Effector memory CD4-positive, alpha-beta T cell (primary cell): ENCODE measurements around the gene TTC32.
"Not testable (repeated sequence)": the region's sequence is repeated elsewhere in the genome, so short reads cannot be mapped to it uniquely, and the experiment has no call there.

ENCODE experiments used
- DNase-seq, 3 donors: peaks; one replicate each; pipeline ENCODE4 v3.0.0-alpha.2; 2020
- H3K27ac ChIP-seq: 2 replicates; pipeline ENCODE4 v1.7.0; 2013; ENCODE audit warnings: mild to moderate bottlenecking, low read length, moderate library complexity; ENCODE audit not compliant: insufficient read depth, poor library complexity, severe bottlenecking
- H3K27me3 ChIP-seq: replicated peaks from 2 replicates; pipeline ENCODE4 v1.7.0; 2013; ENCODE audit warnings: mild to moderate bottlenecking, low read length; ENCODE audit not compliant: insufficient read depth, control insufficient read depth, poor library complexity, severe bottlenecking
- H3K36me3 ChIP-seq: 2 replicates; pipeline ENCODE4 v1.7.0; 2013; ENCODE audit warnings: mild to moderate bottlenecking, low read length, moderate library complexity; ENCODE audit not compliant: control insufficient read depth, insufficient read depth
- H3K4me1 ChIP-seq: 2 replicates; pipeline ENCODE4 v1.7.0; 2013; ENCODE audit warnings: low read length, mild to moderate bottlenecking; ENCODE audit not compliant: control insufficient read depth, insufficient read depth, poor library complexity, severe bottlenecking
- H3K4me3 ChIP-seq: 2 replicates; pipeline ENCODE4 v1.7.0; 2013; ENCODE audit warnings: low read length, low read depth, mild to moderate bottlenecking; ENCODE audit not compliant: insufficient read depth, poor library complexity, severe bottlenecking
- H3K9me3 ChIP-seq: 2 replicates; pipeline ENCODE4 v1.7.0; 2013; ENCODE audit warnings: mild to moderate bottlenecking, low read length, moderate library complexity; ENCODE audit not compliant: control insufficient read depth

Gene TTC32

DNA sequence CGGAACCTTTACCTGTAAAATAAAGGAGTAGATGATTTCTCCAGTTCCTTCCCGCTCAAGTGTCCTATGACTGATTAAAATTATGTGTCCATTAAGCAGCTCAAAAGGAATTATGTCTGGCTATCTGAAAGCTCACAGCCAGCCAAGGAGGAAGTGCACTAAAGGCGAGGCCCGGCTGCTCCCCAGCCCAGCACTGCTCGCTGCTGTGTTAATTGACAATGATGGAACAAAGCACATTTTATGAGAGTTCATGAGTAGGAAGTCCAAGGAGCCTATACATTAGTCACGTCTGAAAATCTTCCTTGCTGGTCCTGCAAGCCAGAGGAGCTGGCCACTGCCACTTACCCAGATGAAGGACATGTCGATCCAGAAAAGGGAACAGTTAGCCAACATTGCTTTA is 14.3 kb downstream of the TTC32 start:
- Histone ChIP-seq H3K4me1 (no peaks in the 10 kb centered on the region), H3K36me3 (no peaks in the 10 kb centered on the region), H3K27ac (no peak overlapping the region)

DNA sequence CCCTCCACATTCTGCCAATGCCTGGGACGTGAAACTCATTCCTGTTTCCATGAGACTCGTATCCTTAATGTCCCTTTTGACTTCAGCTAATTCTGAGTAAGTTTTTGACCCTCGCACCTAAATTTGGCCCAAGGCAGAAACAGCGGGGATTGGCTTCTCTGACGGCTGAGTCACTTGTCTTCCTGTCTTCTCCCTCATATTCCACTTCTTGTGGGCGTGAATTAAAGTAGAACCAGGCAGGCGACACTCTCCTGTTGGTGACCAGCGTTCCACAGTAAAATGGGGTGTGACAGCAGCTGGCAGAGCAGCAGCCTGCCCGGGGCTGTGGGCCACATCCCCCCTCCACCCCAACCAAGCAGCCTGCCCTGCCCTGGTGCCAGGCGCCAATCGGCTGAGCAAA is 15.5 kb downstream of the TTC32 start:
- DNase-seq = no peak
- Histone ChIP-seq H3K27ac (no peak overlapping the region), H3K27me3 (no peaks in the 10 kb centered on the region), H3K9me3 (no peaks in the 10 kb centered on the region), H3K4me1 (no peaks in the 10 kb centered on the region), H3K4me3 (no peak overlapping the region), H3K36me3 (no peaks in the 10 kb centered on the region)

More for the DNA sequence above, 14.3 kb downstream of the TTC32 start:
- H3K9me3 ChIP-seq = no peaks in the 10 kb centered on the region
- no peaks in the 10 kb centered on the region for H3K27me3 ChIP-seq
- no peak overlapping the region for H3K4me3 ChIP-seq
- no peak for DNase-seq

DNA sequence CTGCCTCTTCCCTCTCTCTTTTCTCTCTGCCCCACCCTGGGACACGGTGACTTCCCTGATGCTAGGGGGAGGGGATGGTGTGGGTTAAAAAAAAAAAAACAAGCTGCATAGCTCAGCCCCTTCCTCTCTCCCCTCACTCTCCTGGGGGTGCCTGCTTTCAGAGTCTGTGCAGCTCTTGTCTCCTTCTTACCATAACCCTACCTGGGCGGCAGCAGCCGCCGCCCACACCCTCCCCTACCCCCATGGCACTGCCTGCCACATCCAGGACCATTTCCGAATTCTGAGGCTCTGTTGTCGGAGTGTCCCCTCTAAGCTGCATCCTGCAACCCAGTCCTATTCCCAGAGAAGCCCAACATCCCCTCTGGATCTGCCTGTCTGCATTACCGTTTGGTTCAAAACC is 16.0 kb downstream of the TTC32 start:
- Histone ChIP-seq H3K27ac (no peak overlapping the region), H3K36me3 (no peaks in the 10 kb centered on the region), H3K27me3 (no peaks in the 10 kb centered on the region), H3K9me3 (no peaks in the 10 kb centered on the region), H3K4me3 (no peak overlapping the region), H3K4me1 (no peaks in the 10 kb centered on the region)
- no peak for DNase-seq

DNA sequence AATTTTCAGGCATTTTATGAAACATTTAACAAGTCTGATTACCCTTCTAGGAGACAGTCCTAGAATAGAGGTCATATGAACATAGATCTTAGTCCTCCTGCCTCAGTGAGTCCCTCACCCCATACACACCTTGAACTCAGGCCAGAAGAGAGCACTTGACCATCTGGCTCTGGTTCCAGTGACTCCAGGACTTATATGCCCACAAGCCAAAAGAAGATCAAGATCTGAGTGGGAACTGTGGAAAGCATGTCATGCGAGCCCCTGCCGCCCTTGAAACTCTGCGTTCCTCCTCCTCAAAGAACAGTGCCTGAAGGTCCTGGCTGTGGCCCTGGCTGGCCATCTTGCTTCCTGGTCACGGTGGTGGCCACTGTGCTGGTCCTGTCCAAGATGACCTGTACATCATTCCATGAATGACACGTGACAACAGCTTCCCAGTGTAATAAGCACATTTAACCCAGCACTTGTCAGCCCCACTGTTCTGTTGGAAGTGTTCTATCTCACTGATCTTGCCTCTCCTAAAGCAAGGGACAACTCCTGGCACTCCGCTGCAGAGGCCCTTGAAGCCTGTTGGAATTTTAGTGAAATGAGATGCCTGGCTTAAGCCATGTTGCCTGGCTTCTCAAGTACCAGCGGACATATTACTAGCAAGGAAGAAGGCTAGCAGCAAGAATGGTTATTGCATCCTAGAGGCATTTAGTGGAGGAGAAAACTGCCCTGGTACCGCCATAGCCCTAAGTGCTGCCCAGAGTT is 17.6 kb downstream of the TTC32 start:
- no peaks in the 10 kb centered on the region for H3K9me3 ChIP-seq
- no peak overlapping the region for H3K4me3 ChIP-seq
- H3K36me3 ChIP-seq = no peaks in the 10 kb centered on the region
- DNase-seq = no peak
- no peak overlapping the region for H3K27ac ChIP-seq
- no peaks in the 10 kb centered on the region for H3K27me3 ChIP-seq
- H3K4me1 ChIP-seq = no peaks in the 10 kb centered on the region

DNA sequence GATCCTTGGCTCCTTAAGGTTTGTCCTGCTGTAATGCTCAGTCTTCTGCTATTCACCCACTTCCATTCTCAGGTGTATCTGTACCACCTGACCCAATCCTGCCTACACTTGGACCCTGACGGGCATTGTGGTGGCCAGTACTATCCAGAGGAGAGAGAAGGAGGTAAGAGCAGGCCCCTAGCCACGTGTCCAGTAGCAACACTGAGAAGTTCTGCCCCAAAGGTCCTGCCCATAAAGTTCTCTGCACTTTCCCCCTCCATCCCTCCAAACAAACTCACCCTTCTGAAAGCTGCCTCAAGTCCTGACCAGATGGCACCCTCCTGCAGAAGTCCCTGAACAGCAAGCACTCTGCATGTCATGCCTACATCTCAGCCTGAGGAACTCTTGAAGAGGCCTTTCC is 18.3 kb downstream of the TTC32 start:
- no peaks in the 10 kb centered on the region for H3K9me3 ChIP-seq
- H3K4me3 ChIP-seq = no peak overlapping the region
- no peak for DNase-seq
- no peaks in the 10 kb centered on the region for H3K27me3 ChIP-seq
- no peaks in the 10 kb centered on the region for H3K36me3 ChIP-seq
- H3K27ac ChIP-seq = no peak overlapping the region
- H3K4me1 ChIP-seq = no peaks in the 10 kb centered on the region

DNA sequence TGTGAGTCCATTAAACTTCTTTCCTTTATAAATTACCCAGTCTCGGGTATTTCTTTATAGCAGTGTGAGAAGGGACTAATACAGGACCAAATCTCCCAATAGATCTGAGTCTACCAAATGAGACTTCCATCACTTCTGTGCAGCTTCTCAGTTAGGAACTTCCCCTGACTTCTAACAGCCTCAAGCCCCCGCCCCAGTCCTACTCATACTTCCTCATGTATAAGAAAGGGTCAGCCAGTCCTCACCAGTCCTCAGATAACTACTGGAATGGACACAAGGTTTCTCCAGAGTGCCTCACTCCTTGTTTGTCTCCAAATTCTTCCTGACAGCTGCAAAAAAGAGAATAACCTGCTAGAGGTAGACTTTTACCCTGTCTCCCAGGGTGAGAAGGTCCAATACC is 19.5 kb downstream of the TTC32 start:
- H3K9me3 ChIP-seq = no peaks in the 10 kb centered on the region
- no peaks in the 10 kb centered on the region for H3K4me1 ChIP-seq
- no peak overlapping the region for H3K27ac ChIP-seq
- H3K27me3 ChIP-seq = no peaks in the 10 kb centered on the region
- no peak for DNase-seq
- H3K4me3 ChIP-seq = no peak overlapping the region
- no peaks in the 10 kb centered on the region for H3K36me3 ChIP-seq

DNA sequence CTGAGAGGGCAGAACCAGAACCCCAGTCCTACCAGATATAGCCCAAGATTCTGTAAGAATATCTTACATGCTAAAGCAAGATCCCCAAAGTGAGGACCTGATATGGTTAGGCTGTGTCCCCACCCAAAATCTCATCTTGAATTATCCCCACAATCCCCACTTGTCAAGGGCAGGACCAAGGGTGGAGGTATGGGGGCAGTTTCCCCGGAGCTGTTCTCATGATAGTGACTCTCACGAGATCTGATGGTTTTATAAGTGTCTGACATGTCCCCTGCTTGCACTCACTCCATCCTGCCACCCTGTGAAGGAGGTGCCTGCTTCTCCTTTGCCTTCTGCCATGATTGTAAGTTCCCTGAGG is 19.9 kb downstream of the TTC32 start:
- H3K27me3 ChIP-seq = no peaks in the 10 kb centered on the region
- no peaks in the 10 kb centered on the region for H3K36me3 ChIP-seq

DNA sequence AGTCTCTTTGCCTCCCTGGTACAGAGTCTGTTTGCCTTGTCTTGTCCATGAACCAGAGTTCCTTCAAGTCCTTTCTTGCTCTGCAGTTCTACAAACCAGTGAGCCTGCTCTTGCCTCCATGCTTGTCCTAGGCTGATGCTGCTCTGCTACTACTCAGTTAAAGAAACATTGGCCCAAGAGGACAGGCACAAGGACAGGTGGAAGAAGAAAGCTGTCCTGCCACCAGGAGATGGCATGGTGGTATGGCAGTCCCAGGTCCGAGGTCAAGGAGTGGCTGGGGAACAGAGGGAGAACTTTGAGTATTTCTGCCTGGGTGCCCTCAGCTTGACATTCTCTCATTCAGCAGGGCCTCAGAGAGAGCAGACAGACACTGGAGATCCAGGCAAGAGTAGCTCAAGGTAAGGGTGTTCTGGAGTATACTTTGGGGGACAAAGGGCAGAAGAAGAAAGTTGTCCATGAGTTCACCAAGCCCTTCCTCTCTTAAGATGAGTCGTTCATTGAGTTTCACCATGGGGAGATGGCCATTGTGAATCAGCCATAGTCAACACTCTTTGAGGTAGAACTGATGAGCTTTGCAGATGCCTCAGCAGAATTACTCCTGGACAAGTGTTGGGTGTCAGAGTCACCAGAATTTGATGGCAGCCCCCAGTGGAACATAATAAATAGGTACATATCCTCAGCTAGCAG is 20.4 kb downstream of the TTC32 start:
- no peaks in the 10 kb centered on the region for H3K9me3 ChIP-seq
- no peak for DNase-seq
- H3K4me3 ChIP-seq = no peak overlapping the region
- no peaks in the 10 kb centered on the region for H3K4me1 ChIP-seq
- H3K27ac ChIP-seq = no peak overlapping the region
- no peaks in the 10 kb centered on the region for H3K36me3 ChIP-seq
- no peaks in the 10 kb centered on the region for H3K27me3 ChIP-seq

More for the DNA sequence above, 19.9 kb downstream of the TTC32 start:
- no peak overlapping the region for H3K4me3 ChIP-seq
- no peak overlapping the region for H3K27ac ChIP-seq
- no peaks in the 10 kb centered on the region for H3K4me1 ChIP-seq
- no peak for DNase-seq
- H3K9me3 ChIP-seq = no peaks in the 10 kb centered on the region

DNA sequence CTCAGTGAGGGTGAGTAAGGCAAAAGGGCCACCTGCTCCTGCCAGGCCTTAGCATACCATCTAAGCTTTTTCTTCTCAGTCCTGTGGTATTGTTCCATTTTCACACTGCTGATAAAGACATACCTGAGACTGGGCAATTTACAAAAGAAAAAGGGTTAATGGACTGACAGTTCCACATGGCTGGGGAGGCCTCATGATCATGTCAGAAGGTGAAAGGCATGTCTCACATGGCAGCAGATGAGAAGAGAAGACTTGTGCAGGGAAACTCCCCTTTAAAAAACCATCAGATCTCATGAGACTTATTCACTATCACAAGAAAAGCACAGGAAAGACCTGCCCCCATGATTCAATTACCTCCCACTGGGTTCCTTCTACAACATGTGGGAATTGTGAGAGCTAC is 21.6 kb downstream of the TTC32 start:
- not testable (repeated sequence) for H3K27me3 ChIP-seq, H3K4me3 ChIP-seq, H3K9me3 ChIP-seq, DNase-seq, H3K4me1 ChIP-seq, H3K27ac ChIP-seq, H3K36me3 ChIP-seq

DNA sequence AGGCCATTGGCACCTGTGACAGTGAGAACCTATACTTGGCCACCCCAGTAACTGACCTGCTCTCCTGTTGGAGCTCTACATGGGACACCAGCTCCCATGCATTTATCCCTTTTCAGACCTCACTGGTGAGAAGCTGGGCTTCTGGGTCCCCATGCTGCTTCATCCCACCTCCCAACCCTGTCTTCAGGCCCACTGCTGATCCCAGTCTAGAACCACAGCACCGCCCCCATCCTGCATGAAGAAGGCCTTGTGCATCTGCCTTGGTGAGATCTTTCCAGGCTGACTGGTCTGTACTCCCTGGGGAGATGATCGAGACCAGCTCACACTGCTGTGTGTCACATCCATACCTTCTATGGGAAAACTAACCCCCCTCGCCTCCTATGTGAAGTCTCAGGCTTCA is 22.7 kb downstream of the TTC32 start:
- Histone ChIP-seq H3K4me1 (no peaks in the 10 kb centered on the region), H3K4me3 (no peak overlapping the region), H3K9me3 (no peaks in the 10 kb centered on the region), H3K27ac (no peak overlapping the region), H3K27me3 (no peaks in the 10 kb centered on the region), H3K36me3 (peaks cover 5% of the 10 kb centered on the region)
- DNase-seq = no peak
